H54 (cell line): ENCODE results near the gene NECAB2.

ENCODE experiments used
- DNase-seq: peaks from one replicate; pipeline ENCODE4 v3.0.0; 2011; ENCODE audit warnings: low spot score, mixed read lengths; ENCODE audit not compliant: insufficient read length
- FAIRE-seq: peaks from 3 replicates; lab custom pipeline; 2011; peaks lifted over from hg19 to GRCh38; lab: Jason Lieb, UNC
- POLR2A ChIP-seq: IDR thresholded peaks from 2 replicates; pipeline ENCODE4 v1.6.1; 2011; ENCODE audit warnings: low read depth, mild to moderate bottlenecking, low read length

The NECAB2 gene

GRCh38 chr16:83971165-83972130 lies 3.4 kb downstream of the NECAB2 start:
- DNase-seq = no peak
- no peak for FAIRE-seq
- no peak for TF ChIP-seq POLR2A

- no peak for DNase-seq
- no peak for FAIRE-seq
- no peak for TF ChIP-seq POLR2A
These were observed 4.4 kb downstream of the NECAB2 start for GRCh38 chr16:83972256-83973008.

DNA sequence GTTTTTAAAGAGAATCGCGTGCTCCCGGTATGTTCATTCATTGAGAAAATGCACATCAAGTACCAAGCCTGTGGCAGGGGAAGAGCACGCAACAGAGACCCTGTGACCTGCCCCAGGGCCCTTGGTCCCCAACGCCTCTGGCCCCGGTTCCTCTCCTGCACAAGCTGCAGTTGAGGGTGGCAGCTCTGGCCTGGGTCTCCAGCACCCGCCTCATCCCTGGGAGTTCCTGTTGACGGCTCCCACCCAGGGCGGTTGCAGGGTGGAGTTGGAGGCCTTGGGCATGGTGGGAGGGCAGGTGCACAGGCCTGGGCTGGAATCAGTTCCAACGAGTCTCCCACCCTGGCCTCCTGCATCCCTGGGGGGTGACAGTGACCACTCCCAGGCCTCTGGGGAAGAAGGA lies 5.0 kb downstream of the NECAB2 start:
- FAIRE-seq (no peak), DNase-seq (no peak)
- no peak for TF ChIP-seq POLR2A

- FAIRE-seq (no peak), DNase-seq (no peak)
- TF ChIP-seq POLR2A = no peak
These were observed 5.7 kb downstream of the NECAB2 start for GRCh38 chr16:83973581-83974385.

DNA sequence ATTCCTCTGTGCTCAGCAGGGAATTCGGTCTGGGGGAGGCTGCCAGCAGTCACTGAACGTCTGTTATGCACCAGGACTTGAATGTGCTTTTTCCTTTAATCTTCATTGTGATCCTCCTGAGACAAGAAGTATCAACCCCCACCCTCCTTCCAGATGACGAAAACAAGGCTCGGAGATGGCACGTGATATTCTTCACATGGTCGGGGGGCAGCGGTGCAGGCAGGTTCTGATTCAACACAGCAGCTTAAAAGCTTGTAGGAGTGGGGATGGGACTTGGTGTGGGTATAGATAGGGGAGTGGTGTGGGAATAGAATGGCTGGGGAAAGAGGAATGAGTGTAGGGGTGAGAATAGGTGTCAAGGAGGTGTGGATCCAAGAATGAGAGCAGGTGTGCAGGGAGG lies 6.4 kb downstream of the NECAB2 start:
- no peak for FAIRE-seq
- TF ChIP-seq POLR2A = no peak
- no peak for DNase-seq

DNA sequence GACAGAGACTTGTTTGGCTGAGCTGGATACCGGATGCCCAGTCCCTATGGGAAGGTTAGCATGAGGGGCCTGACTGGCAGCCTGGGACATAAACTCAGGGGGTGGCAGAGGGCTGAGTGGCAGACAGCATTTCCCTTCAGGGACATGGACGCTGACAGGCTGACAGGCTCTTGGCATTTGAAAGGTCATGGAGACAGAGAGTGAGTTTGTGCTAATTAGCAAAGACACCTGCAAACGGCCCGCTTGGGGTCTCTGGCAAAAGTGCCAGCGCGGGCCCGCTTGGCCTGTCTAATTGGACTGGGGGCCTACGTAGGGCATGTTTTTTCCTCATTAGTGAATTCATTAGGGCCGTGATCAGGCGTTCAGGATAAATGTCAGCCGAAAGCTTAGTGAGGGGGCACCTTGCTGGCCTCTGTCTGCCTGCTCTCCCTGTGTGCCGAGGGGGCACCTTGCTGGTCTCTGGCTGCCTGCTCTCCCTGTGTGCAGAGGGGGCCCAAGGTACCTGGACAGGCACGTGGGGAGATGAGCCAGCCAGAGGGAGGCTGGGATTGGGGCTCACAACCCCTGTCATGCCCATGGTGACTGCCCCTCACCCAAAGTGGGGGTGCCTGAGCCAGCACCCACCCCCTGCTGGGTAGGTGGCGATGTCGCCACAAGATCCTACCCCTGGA lies 7.7 kb downstream of the NECAB2 start:
- no peak for TF ChIP-seq POLR2A
- no peak for DNase-seq
- no peak for FAIRE-seq

GRCh38 chr16:83977056-83977815 lies 9.2 kb downstream of the NECAB2 start:
- TF ChIP-seq POLR2A = no peak
- no peak for DNase-seq
- no peak for FAIRE-seq

GRCh38 chr16:83978401-83978904 lies 10.4 kb downstream of the NECAB2 start:
- FAIRE-seq = no peak
- TF ChIP-seq POLR2A = no peak
- no peak for DNase-seq

DNA sequence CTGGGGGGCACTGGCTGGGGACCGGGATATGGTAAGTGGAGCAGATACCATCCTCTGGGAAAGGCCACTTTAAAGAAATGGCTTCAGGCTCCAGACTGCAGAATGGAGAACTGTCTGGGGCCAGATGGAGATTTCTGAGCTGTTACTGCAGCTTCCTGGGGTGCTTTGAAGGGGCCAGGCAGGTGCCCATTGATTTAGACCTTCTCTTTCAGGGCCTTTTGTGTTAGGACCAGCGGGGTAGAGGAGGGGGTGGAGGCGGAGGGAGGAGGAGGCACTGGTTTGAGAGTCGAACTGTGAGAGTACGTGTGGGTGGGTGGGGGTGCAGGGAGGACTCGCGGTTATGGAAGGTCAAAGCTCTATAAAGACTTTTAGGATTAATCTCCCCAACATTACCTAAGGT lies 11.4 kb downstream of the NECAB2 start:
- DNase-seq = no peak
- no peak for TF ChIP-seq POLR2A
- FAIRE-seq = no peak

DNA sequence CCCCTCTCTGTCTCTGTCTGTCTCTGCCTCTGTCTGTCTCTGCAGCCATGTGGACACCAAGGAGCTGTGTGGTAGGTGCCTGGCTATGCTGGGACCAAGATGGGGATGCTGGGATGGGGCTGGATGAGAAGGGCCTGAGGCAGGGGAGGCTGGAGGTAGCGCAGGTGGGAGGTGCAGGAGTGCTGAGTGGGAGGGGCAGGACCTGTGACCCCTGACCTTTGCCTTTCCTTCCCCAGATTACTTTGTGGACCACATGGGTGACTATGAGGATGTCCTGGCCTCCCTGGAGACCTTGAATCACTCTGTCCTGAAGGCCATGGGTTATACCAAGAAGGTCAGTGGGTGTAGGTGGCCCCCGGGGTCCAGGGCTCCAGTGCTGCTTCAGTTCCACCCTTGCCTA lies 12.8 kb downstream of the NECAB2 start:
- no peak for FAIRE-seq
- DNase-seq = no peak
- TF ChIP-seq POLR2A = no peak

- TF ChIP-seq POLR2A = no peak
- DNase-seq (no peak), FAIRE-seq (no peak)
These were observed 13.8 kb downstream of the NECAB2 start for GRCh38 chr16:83981799-83982198.

DNA sequence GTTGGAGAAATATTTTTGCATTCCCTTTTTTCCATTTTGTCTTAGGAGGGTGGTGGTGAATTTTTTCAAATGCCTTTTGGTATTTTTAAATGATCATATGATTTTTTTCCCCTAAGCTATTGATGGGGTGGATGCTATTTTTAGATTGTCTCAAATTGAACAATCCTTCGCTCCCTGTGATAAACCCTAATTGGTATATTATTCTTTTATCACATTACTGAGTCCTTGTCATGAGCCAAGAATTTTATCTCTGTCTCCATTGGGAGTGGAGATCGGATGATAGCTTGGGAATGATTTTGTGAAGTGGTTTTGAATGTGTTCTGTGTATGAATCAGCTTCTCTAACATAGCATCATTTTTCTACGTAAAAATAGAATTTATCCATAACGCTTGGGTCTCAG lies 15.4 kb downstream of the NECAB2 start:
- TF ChIP-seq POLR2A = no peak
- DNase-seq (no peak), FAIRE-seq (no peak)
